K562 (cell line): Measurements from ENCODE around the gene TUBB1. TPM values are rescaled to one million over a fixed set of nuclear protein-coding genes. Genes with fewer than 3 reads are reported as not detected.

Source experiments
- ATAC-seq: fragments of 200-7000 bp; cut with Tn5 transposase; 3 replicates; pipeline ENCODE4 v1.9.1; 2020; ENCODE audit warnings: moderate library complexity
- BruUV-seq: library from RNA; stranded (reverse); fragments of 400-500 nt; replicated peaks from 2 replicates; lab custom pipeline; 2021; lab: Mats Ljungman, UMichigan
- CTCF ChIA-PET: fragments of 300-600 bp; formaldehyde crosslinking; extraction: SDS; loops from one replicate; lab custom pipeline; 2021; ENCODE audit warnings: low intra/inter-chr PET ratio; lab: Yijun Ruan, JAX
- POLR2A ChIA-PET: fragments of 300-600, 350-650 bp; sonication (Branson Sonifier 250); formaldehyde crosslinking; extraction: SDS; loops from one replicate; lab custom pipeline; 2021; ENCODE audit warnings: antibody characterized with exemption, inconsistent platforms; lab: Yijun Ruan, JAX
- DNase-seq, 4 experiments: peaks; one replicate each; pipeline versions ENCODE4 v3.0.0 to v3.0.0-alpha.2; 2011 to 2018; ENCODE audit warnings: low spot score in 3 of 4, mixed read lengths in 3 of 4; ENCODE audit errors: extremely low read depth in 1 of 4
- FAIRE-seq: peaks from 2 replicates; lab custom pipeline; 2011; peaks lifted over from hg19 to GRCh38; lab: Jason Lieb, UNC
- H2AFZ ChIP-seq: 2 replicates; pipeline ENCODE4 v1.6.0; 2011; ENCODE audit warnings: low read depth, low read length, control low read depth, inconsistent platforms
- H3K27ac ChIP-seq: fragments of 200-600 bp; 3 replicates; pipeline ENCODE4 v1.8.0; 2011; ENCODE audit warnings: low read depth, mild to moderate bottlenecking, control low read depth, inconsistent platforms, low read length, moderate library complexity, mixed read lengths; ENCODE audit errors: extremely low read depth
- H3K27me3 ChIP-seq, 2 experiments: fragments of 300-600 bp in 1 of 2; 2 replicates in 1 of 2; 3 replicates in 1 of 2; pipeline versions ENCODE4 v1.6.0 to v1.8.0; 2011; ENCODE audit warnings: inconsistent platforms in 2 of 2, low read length in 2 of 2, mild to moderate bottlenecking in 1 of 2, mixed read lengths in 1 of 2, moderate library complexity in 1 of 2; ENCODE audit not compliant: control insufficient read depth in 2 of 2, insufficient read depth in 2 of 2
- H3K36me3 ChIP-seq: fragments of 300-600 bp; 3 replicates; pipeline ENCODE4 v1.8.0; 2011; ENCODE audit warnings: mild to moderate bottlenecking, low read length, inconsistent platforms; ENCODE audit not compliant: control insufficient read depth, insufficient read depth
- H3K4me1 ChIP-seq, 2 experiments: fragments of 200-600 bp in 1 of 2; replicated peaks in 1 of 2; 2 replicates in 1 of 2; 3 replicates in 1 of 2; pipeline versions ENCODE4 v1.5.1 to v1.8.0; 2011; ENCODE audit warnings: inconsistent platforms in 2 of 2, low read length in 2 of 2, mild to moderate bottlenecking in 1 of 2, mixed read lengths in 1 of 2, moderate library complexity in 1 of 2; ENCODE audit not compliant: control insufficient read depth in 2 of 2, insufficient read depth in 2 of 2
- H3K4me2 ChIP-seq: 2 replicates; pipeline ENCODE4 v1.6.1; 2011; ENCODE audit warnings: low read length, control low read depth, inconsistent platforms, mixed read lengths; ENCODE audit not compliant: insufficient read depth
- H3K4me3 ChIP-seq: fragments of 200-600 bp; sonication (generic), shearing (Covaris generic); 2 replicates; pipeline ENCODE4 v1.5.1; 2016; ENCODE audit warnings: control low read depth, inconsistent platforms
- H3K79me2 ChIP-seq: fragments of 200-600 bp; 3 replicates; pipeline ENCODE4 v1.8.0; 2011; ENCODE audit warnings: low read length, inconsistent platforms; ENCODE audit not compliant: control insufficient read depth, insufficient read depth
- H3K9ac ChIP-seq, 2 experiments: 2 replicates each; pipeline versions ENCODE4 v1.6.0 to v1.6.1; 2011; ENCODE audit warnings: low read depth in 2 of 2, low read length in 2 of 2, control low read depth in 1 of 2, inconsistent platforms in 1 of 2, mild to moderate bottlenecking in 1 of 2, mixed read lengths in 1 of 2; ENCODE audit not compliant: insufficient read depth in 1 of 2
- H3K9me1 ChIP-seq: one replicate; pipeline ENCODE4 v1.6.0; 2011; ENCODE audit warnings: inconsistent platforms, mild to moderate bottlenecking, low read length, moderate library complexity; ENCODE audit not compliant: control insufficient read depth, insufficient read depth
- H3K9me3 ChIP-seq: replicated peaks from 2 replicates; pipeline ENCODE4 v1.5.1; 2011; ENCODE audit warnings: low read depth, low read length, inconsistent platforms; ENCODE audit not compliant: control insufficient read depth, insufficient read depth
- H4K20me1 ChIP-seq: replicated peaks from 2 replicates; pipeline ENCODE4 v1.6.1; 2011; ENCODE audit warnings: low read length, inconsistent platforms, mixed read lengths; ENCODE audit not compliant: control insufficient read depth, insufficient read depth
- FUS ChIP-seq: fragments of 200-400 bp; formaldehyde crosslinking; optimal IDR thresholded peaks from 2 replicates; pipeline ENCODE3; 2017; ENCODE audit warnings: low read depth, low read length
- HCFC1 ChIP-seq: IDR thresholded peaks from 2 replicates; pipeline ENCODE4 v1.6.1; 2012; ENCODE audit warnings: low read depth, low read length, improper control_type of control experiment
- JUNB ChIP-seq: fragments of 450-650 bp; formaldehyde crosslinking; conservative IDR thresholded peaks from 2 replicates; pipeline ENCODE4 v1.4.0; 2020; ENCODE audit warnings: mild to moderate bottlenecking
- KAT7 ChIP-seq: sonication (generic); formaldehyde crosslinking; IDR thresholded peaks from 2 replicates; pipeline ENCODE4 v1.8.0; 2022; ENCODE audit warnings: missing genetic modification reagents, mild to moderate bottlenecking, borderline replicate concordance
- KLF10 ChIP-seq: fragments of 250-450 bp; sonication (Bioruptor Pico); IDR thresholded peaks from 2 replicates; pipeline ENCODE4 v1.6.1; 2021; ENCODE audit warnings: matching md5 sums
- L3MBTL2 ChIP-seq: fragments of 450-650 bp; IDR thresholded peaks from 2 replicates; pipeline ENCODE4 v1.6.1; 2016; ENCODE audit warnings: mild to moderate bottlenecking, moderate library complexity
- MAZ ChIP-seq, 2 experiments: fragments of 450-650 bp in 1 of 2; sonication (generic) in 1 of 2; formaldehyde crosslinking; IDR thresholded peaks in 1 of 2; conservative IDR thresholded peaks in 1 of 2; 2 replicates each; pipeline versions ENCODE4 v1.4.0 to v1.5.0; 2020; ENCODE audit warnings: mild to moderate bottlenecking in 1 of 2, missing genetic modification reagents in 1 of 2
- MTF1 ChIP-seq: fragments of 250-450 bp; sonication (Bioruptor Pico); IDR thresholded peaks from 2 replicates; pipeline ENCODE4 v1.9.0; 2021; ENCODE audit warnings: moderate library complexity, mild to moderate bottlenecking, inconsistent platforms, borderline replicate concordance
- NFXL1 ChIP-seq: fragments of 450-650 bp; formaldehyde crosslinking; IDR thresholded peaks from 2 replicates; pipeline ENCODE4 v1.4.0; 2021; ENCODE audit warnings: mild to moderate bottlenecking
- NRF1 ChIP-seq, 2 experiments: fragments of 450-650 bp; IDR thresholded peaks in 1 of 2; conservative IDR thresholded peaks in 1 of 2; 2 replicates each; pipeline ENCODE4 v1.6.1; 2014; ENCODE audit warnings: mild to moderate bottlenecking in 2 of 2
- PHF20 ChIP-seq: fragments of 450-650 bp; IDR thresholded peaks from 2 replicates; pipeline ENCODE4 v1.6.1; 2018; ENCODE audit not compliant: partially characterized antibody
- PHF8 ChIP-seq: fragments of 200-600 bp; sonication (generic); IDR thresholded peaks from 2 replicates; pipeline ENCODE4 v1.6.1; 2012; ENCODE audit warnings: mixed run types, mild to moderate bottlenecking, inconsistent platforms, low read length, moderate library complexity, borderline replicate concordance
- SAFB2 ChIP-seq: fragments of 200-400 bp; formaldehyde crosslinking; IDR thresholded peaks from 2 replicates; pipeline ENCODE4 v1.6.1; 2018; ENCODE audit warnings: borderline replicate concordance, low read length, low read depth, moderate library complexity; ENCODE audit not compliant: severe bottlenecking
- SIN3A ChIP-seq, 2 experiments: fragments of 150-350 bp in 1 of 2; IDR thresholded peaks; 2 replicates each; pipeline ENCODE4 v1.6.1; 2011 to 2016; ENCODE audit warnings: borderline replicate concordance in 2 of 2, low read depth in 2 of 2, low read length in 2 of 2, mild to moderate bottlenecking in 2 of 2, moderate library complexity in 2 of 2; ENCODE audit not compliant: control insufficient read depth in 1 of 2
- TOE1 ChIP-seq, 2 experiments: fragments of 450-650 bp in 1 of 2; sonication (generic) in 1 of 2; formaldehyde crosslinking in 1 of 2; IDR thresholded peaks; 2 replicates each; pipeline versions ENCODE4 v1.7.1 to v1.8.0; 2016 to 2022; ENCODE audit warnings: borderline replicate concordance in 2 of 2, mild to moderate bottlenecking in 2 of 2, antibody characterized with exemption in 1 of 2, inconsistent platforms in 1 of 2, low read depth in 1 of 2, missing genetic modification reagents in 1 of 2, moderate library complexity in 1 of 2
- ZNF436 ChIP-seq: fragments of 250-450, 450-650 bp; sonication (Bioruptor Pico); formaldehyde crosslinking; IDR thresholded peaks from 2 replicates; pipeline ENCODE4 v1.7.0; 2020; ENCODE audit warnings: mild to moderate bottlenecking
- ZNF668 ChIP-seq: fragments of 250-450 bp; sonication (Bioruptor Pico); IDR thresholded peaks from 2 replicates; pipeline ENCODE4 v1.8.0; 2022; ENCODE audit warnings: mild to moderate bottlenecking, inconsistent platforms
- WGBS: fragments of 100-300 bp; shearing (Covaris generic); methylation state at CpG from one replicate; pipeline ENCODE4 v1.1.6; 2016; ENCODE audit warnings: low coverage, mixed read lengths; ENCODE audit not compliant: insufficient coverage; ENCODE audit errors: missing lambda C conversion rate; 5-methylcytosine and 5-hydroxymethylcytosine counted together
- in situ Hi-C: fragments of 300-500 bp; cut with MboI; formaldehyde crosslinking; loops from 4 replicates; pipeline ENCODE4 v1.15.0; 2018; ENCODE audit warnings: inconsistent platforms, mixed read lengths
- intact Hi-C: fragments of 100-400 bp; cut with micrococcal nuclease; formaldehyde crosslinking; loops from 2 replicates; pipeline ENCODE4 v1.14.2; 2022
- polyA plus RNA-seq, 8 experiments: library from polyadenylated mRNA; depleted of rRNA in 4 of 8; stranded (reverse) in 5 of 8; unstranded in 3 of 8; fragments of >200 nt; fragmentation: Nextera tagmentation in 2 of 8; fragmentation: Illumina TruSeq in 1 of 8; extraction: Ambion mirVana in 2 of 8; extraction: Trizol in 1 of 8; gene quantifications; 2 replicates each; pipeline versions ENCODE4 v1.2.1 to v1.2.3, GENCODE V29; 2011 to 2014; ENCODE audit warnings: inconsistent platforms in 1 of 8, missing spikeins in 1 of 8
- total RNA-seq, 7 experiments: library from RNA; depleted of rRNA in 6 of 7; stranded (reverse); fragments of >200 nt in 6 of 7; fragmentation: Illumina TruSeq in 2 of 7; extraction: Trizol in 2 of 7; gene quantifications; 2 replicates each; pipeline versions ENCODE4 v1.2.1 to v1.2.3, GENCODE V29; 2011 to 2021; ENCODE audit warnings: low replicate concordance in 1 of 7
- TF ChIP-seq, protein P1 (sequence below), 2 experiments: IDR thresholded peaks; 2 replicates each; pipeline ENCODE4 v1.6.1; 2011; ENCODE audit warnings: borderline replicate concordance in 1 of 2, control low read depth in 1 of 2, low read depth in 1 of 2, low read length in 1 of 2, mild to moderate bottlenecking in 1 of 2, mixed read lengths in 1 of 2, moderate library complexity in 1 of 2; ENCODE audit not compliant: insufficient read depth in 1 of 2, insufficient read length in 1 of 2, poor library complexity in 1 of 2, severe bottlenecking in 1 of 2; ENCODE audit errors: extremely low read depth in 1 of 2

Gene TUBB1
- total and polyA plus RNA-seq, 9 of the 15 experiments (the other 6 are each of a cell fraction or from before 2014, with no cell fraction given): 1.5 to 3.9 (median 2.4) TPM

DNA sequence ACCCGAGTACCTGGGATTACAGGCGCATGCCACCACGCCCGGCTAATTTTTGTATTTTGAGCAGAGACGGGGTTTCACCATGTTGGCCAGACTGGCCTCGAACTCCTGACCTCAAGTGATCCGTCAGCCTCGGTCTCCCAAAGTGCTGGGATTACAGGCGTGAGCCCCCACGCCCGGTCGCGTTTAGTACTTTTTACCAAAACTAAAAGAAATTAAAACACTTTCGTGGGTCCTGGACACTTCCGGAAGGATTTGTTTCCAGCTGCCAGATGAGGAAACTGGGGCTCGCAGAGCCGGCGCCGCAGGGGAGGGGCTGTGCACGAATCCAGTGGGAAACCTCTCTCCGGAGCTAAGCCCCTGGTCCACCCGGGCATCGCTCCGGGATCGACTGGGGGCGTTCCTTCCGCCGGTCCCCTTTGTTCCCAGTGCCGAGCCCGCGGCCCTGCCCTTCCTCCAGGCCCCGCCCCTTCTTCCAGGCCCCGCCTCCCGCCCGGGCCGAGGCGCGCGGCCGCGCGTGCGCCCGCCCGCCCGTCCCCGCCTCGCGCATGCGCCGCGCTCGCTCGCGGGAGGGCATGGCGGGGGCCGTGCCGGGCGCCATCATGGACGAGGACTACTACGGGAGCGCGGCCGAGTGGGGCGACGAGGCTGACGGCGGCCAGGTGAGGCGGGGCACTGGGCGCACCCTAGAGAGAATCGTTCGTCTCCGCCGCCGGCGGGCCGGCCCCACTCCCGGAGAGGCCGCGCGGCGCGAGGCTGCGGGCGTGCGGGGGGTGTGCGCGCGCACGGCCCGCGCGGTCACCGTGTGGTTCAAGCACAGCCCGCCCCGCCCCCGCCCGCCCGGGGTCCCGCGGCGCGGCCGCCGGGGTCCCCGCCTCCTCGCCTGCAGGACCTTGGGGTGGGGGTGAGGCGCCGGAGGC is 38.3 kb upstream of the TUBB1 start, which contains the start of gene NELFCD:
TSS of gene NELFCD (plus strand) at position 546 of the 917 bp plus-strand sequence. CDS start at position 600, 54 bp downstream.
- peak; percentile 84 for ATAC-seq
- intact Hi-C loops (loop anchor here (5.0 kb wide), 2 partner anchors 51 to 89 kb away; partner anchors contain the start of gene ATP5F1E), in situ Hi-C loops (no loop called here)
- H3K4me3 ChIP-seq: peak within 1 kb of the TSS; percentile 78
- no peaks in the 10 kb centered on the region for H3K9me3 ChIP-seq
- peak within 1 kb of the TSS; percentile 96 for H3K4me2 ChIP-seq
- peak; percentile 91 to 99 (median 99) for DNase-seq
- peaks cover 5% of the 10 kb centered on the region; the same call in 1 of the 2 replicates for H4K20me1 ChIP-seq
- TSS peak; percentile 83 for BruUV-seq
- peaks cover 31% of the 10 kb centered on the region for H3K36me3 ChIP-seq
- peak within 1 kb of the TSS; percentile 84 for H3K27ac ChIP-seq
- CTCF ChIA-PET: interaction anchor here (0.7 kb wide), 1 partner anchor 1908 kb away, joined by 3 read pairs; no protein-coding TSS in a partner anchor
- no peaks in the 10 kb centered on the region for H3K27me3 ChIP-seq
- H3K9ac ChIP-seq: peak within 1 kb of the TSS; percentile 95 to 96
- POLR2A ChIA-PET: interaction anchor here (1.1 to 4.6 kb wide), 4 partner anchors 9 to 43 kb away, joined by 3 to 29 read pairs (median 12); no protein-coding TSS in a partner anchor
- WGBS: 1% methylated on average over 40 of the region's 109 CpGs
- peaks cover 17 to 25% of the 10 kb centered on the region in 2 experiments; a peak in 4 of 5 replicates for H3K4me1 ChIP-seq
- peak within 1 kb of the TSS; percentile 95 for H2AFZ ChIP-seq
- H3K9me1 ChIP-seq: no peaks in the 10 kb centered on the region
- FAIRE-seq: peak; percentile 49
- H3K79me2 ChIP-seq: peaks cover 49% of the 10 kb centered on the region
- TF ChIP-seq FUS (no peak), NFXL1 (no peak), ZNF668 (0 out of 2 replicates have a peak, but pooled peaks have one; percentile 41), SIN3A (IDR thresholded peaks at IDR 0.05; ENCODE audit: borderline replicate concordance in 2 of 2, control insufficient read depth in 1 of 2, low read depth in 2 of 2, low read length in 2 of 2) (peak in 1 of 2 experiments; percentile 65; a peak in 1 of 4 replicates), KLF10 (CRISPR knock-in tag) (no peak), TOE1 (IDR thresholded peaks at IDR 0.05; ENCODE audit: borderline replicate concordance) (no peak), TOE1 (CRISPR knock-in tag; IDR thresholded peaks at IDR 0.05; ENCODE audit: borderline replicate concordance, low read depth) (no peak), KAT7 (CRISPR knock-in tag) (no peak), MTF1 (no peak), ZNF436 (CRISPR knock-in tag) (no peak), HCFC1 (0 out of 2 replicates have a peak, but pooled peaks have one; percentile 35), SAFB2 (no peak), MAZ (CRISPR knock-in tag; conservative IDR thresholded peaks at IDR 0.05 in 1 of 2, IDR thresholded peaks at IDR 0.05 in 1 of 2) (peak; percentile 21 to 91; a peak in 2 of 4 replicates), PHF20 (peak; percentile 18), PHF8 (peak; percentile 82), NRF1 (conservative IDR thresholded peaks at IDR 0.05 in 1 of 2, IDR thresholded peaks at IDR 0.05 in 1 of 2) (peak; percentile 88 to 92), JUNB (CRISPR knock-in tag) (no peak), L3MBTL2 (peak; percentile 27; the same call in 1 of the 2 replicates)
- TF ChIP-seq, protein P1, sequence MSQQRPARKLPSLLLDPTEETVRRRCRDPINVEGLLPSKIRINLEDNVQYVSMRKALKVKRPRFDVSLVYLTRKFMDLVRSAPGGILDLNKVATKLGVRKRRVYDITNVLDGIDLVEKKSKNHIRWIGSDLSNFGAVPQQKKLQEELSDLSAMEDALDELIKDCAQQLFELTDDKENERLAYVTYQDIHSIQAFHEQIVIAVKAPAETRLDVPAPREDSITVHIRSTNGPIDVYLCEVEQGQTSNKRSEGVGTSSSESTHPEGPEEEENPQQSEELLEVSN (IDR thresholded peaks at IDR 0.05; ENCODE audit: borderline replicate concordance in 1 of 2, extremely low read depth in 1 of 2, insufficient read depth in 1 of 2, insufficient read length in 1 of 2, low read depth in 1 of 2, low read length in 1 of 2, poor library complexity in 1 of 2, severe bottlenecking in 1 of 2): peak; percentile 44 to 79
